Measurements from ENCODE around the gene DLST.

Gene DLST

GRCh38 chr14:74942608-74943007 is 60.9 kb downstream of the DLST start:
- peak; percentile 23 to 32 for DNase-seq

- peak in 1 of 2 experiments; percentile 34 for DNase-seq
Observed at GRCh38 chr14:74945261-74945851, 63.6 kb downstream of the DLST start.

- DNase-seq, result peak; percentile 50 to 70
Observed at GRCh38 chr14:74945852-74946658, 64.3 kb downstream of the DLST start.

GRCh38 chr14:74946659-74947281 is 65.1 kb downstream of the DLST start:
- no peak for DNase-seq

GRCh38 chr14:74947353-74948227 is 65.9 kb downstream of the DLST start:
- DNase-seq, result no peak

- DNase-seq, result no peak
Observed at GRCh38 chr14:74948228-74949175, 66.8 kb downstream of the DLST start.

GRCh38 chr14:74949191-74949601 is 67.5 kb downstream of the DLST start:
- no peak for DNase-seq

- no peak for DNase-seq
Observed at GRCh38 chr14:74949859-74950573, 68.3 kb downstream of the DLST start.

GRCh38 chr14:74950795-74951442 is 69.2 kb downstream of the DLST start:
- DNase-seq, result no peak

GRCh38 chr14:74951443-74952179 is 69.9 kb downstream of the DLST start:
- no peak for DNase-seq

- no peak for DNase-seq
Observed at GRCh38 chr14:74952180-74952665, 70.5 kb downstream of the DLST start.

- no peak for DNase-seq
Observed at GRCh38 chr14:74952697-74953484, 71.2 kb downstream of the DLST start.
